ENCODE data around the gene SELENOM. TPM values are rescaled to one million over a fixed set of nuclear protein-coding genes. Genes with fewer than 3 reads are reported as not detected.
"Not testable (repeated sequence)": the region's sequence is repeated elsewhere in the genome, so short reads cannot be mapped to it uniquely, and the experiment has no call there.

SELENOM gene
- total RNA-seq, 1 donor from 2014 or later: 33.1 TPM

GRCh38 chr22:31130873-31131272 is 23.5 kb upstream of the SELENOM start:
- DNase-seq: no peak

GRCh38 chr22:31128156-31128555 is 20.8 kb upstream of the SELENOM start:
- DNase-seq: no peak

GRCh38 chr22:31127181-31127772 is 19.9 kb upstream of the SELENOM start:
- no peak for DNase-seq

DNA sequence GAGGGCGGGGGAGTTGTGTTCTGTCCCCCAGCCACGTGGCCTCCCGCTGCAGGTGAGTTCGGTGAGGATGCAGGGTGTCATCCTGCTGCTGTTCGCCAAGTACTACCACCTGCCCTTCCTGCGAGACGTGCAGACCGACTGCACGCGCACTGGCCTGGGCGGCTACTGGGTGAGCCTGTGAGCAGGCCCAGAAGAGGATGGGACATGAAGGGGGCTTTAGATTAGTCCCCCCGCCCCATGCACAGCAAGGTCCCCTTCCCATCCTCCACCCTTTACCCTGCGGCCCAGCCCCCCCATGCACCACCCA is 19.5 kb upstream of the SELENOM start:
- DNase-seq: no peak

- no peak for DNase-seq
Observed at GRCh38 chr22:31126128-31126868, 18.9 kb upstream of the SELENOM start.

DNA sequence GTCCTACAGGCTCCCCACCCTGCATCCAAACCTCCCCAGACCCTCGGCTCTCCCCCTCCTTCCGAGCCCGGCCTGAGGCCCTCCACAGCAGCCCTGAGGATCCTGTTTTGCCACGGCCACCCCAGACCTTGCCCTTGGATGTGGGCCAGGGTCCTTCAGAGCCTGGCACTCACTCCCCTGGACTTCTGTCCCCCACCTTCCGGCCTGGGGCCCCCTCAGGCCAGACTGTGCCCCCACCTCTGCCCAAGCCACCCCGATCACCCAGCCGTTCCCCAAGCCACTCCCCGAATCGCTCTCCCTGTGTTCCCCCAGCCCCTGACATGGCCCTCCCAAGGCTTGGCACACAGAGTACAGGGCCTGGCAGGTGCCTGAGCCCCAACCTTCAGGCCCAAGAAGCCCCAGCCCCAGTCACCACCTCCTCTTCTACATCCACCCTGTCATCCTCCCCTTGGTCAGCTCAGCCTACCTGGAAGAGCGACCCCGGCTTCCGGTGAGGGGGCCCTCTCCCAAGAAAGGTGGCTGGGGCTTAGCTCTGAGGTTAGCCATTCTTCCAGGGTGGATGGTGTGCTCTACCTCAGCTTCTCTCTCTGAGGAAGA is 18.3 kb upstream of the SELENOM start:
- DNase-seq: no peak

DNA sequence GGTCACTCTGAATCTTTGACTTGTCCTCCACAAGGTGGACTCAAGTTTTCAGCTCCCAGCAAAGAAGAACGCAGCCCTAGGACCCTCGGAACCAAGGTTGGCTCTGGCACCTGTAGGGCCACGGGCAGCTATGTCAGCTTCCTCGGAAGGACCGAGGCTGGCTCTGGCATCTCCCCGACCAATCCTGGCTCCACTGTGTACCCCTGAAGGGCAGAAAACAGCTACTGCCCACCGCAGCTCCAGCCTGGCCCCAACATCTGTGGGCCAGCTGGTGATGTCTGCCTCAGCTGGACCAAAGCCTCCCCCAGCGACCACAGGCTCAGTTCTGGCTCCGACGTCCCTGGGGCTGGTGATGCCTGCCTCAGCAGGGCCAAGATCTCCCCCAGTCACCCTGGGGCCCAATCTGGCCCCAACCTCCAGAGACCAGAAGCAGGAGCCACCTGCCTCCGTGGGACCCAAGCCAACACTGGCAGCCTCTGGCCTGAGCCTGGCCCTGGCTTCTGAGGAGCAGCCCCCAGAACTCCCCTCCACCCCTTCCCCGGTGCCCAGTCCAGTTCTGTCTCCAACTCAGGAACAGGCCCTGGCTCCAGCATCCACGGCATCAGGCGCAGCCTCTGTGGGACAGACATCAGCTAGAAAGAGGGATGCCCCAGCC is 17.6 kb upstream of the SELENOM start:
- DNase-seq: no peak

DNA sequence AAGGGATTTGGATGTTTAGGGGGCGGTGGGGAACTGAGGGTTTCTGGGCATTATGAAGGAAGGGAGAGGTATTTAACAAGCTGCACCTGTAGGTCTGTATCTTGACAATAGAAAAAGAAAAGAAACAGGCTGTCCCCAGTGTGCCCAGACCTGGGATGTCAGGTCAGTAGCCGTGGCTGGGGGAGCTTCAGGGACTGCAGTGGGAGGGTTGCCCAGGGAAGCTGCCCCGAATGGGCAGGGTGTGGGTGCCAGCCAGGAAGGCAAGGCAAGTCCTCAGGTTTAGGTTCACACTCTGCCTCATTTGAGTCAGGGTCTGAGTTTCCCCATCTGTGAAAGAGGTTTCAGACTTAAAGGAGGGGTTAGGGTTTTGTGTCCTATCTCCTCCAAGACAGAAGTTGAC is 16.9 kb upstream of the SELENOM start:
- no peak for DNase-seq

GRCh38 chr22:31123292-31123602 is 15.9 kb upstream of the SELENOM start:
- no peak for DNase-seq

DNA sequence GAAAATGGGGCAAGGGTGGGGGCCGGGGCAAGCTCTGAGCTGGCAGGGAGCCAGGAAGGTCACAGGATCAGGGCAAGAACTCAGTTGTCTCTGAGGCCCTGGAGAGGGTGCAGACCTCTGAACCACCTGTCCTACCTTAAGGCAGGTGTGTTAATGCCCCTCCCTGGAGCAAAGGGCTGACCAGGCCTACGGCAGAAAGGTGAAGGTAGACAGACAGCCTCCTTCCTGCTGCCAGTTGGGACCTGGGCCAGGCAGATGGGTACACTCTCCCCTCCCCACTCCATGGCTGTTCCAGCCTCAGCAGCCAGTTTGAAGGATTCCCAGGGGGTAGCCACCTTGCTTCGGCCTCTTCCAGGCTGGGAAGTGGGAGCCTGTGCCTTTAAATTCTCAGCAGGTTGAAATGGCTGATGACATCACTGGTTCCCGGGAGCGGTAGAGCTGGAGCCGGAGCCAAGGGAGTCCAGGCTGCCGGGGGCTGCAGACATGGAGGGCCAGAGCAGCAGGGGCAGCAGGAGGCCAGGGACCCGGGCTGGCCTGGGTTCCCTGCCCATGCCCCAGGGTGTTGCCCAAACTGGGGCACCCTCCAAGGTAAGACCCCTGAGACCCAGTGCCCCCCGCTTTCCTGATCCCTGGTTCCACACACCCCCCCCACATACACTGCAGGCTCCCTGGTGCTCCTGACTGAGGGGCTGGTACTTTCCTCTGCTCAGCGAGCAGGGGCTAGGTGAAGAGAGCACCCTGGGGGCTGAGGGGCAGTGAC is 15.3 kb upstream of the SELENOM start, which contains the start of gene INPP5J:
TSS of gene INPP5J (plus strand) at position 435 of the 760 bp plus-strand sequence. CDS start at position 484, 49 bp downstream.
- no peak for DNase-seq

GRCh38 chr22:31122196-31122531 is 14.8 kb upstream of the SELENOM start:
- no peak for DNase-seq

DNA sequence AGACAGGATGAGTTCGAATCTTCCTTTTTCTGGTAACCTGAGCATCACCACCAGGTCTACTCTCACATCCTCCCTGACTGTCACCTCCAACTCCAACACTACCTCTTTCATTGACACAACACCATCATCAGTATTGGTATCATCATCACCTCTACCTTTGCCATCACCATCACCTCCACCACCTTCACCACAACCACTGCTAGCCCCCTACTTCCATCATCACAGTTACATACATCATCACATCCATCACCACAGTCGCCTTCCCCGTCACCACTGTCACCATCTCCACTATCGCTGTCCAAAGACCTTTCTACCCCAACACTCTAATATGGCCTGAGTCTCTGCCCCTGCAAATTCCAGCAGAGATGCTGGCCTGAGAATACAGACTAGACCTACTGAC is 14.0 kb upstream of the SELENOM start:
- DNase-seq: no peak

- no peak for DNase-seq
Observed at GRCh38 chr22:31120642-31121041, 13.3 kb upstream of the SELENOM start.

DNA sequence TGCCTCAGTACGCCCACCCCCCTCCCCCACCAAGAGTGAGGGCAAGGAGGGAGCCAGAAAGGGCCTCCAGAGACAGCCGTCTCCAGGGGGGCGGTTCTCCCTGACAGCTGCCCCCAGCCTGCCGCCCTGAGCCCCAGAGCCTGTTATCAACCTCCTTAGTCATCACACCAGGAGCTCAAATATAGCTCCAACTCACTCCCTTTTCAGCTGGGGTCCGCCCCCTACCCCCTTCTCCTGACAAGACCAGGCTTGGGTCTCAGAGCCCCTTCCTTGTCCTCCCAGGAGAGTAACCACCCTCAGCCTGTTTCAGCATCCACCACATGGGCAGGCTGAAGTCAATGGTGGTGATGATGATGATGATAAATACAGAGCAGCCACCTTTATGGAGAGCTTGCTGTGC is 12.9 kb upstream of the SELENOM start:
- DNase-seq: no peak

GRCh38 chr22:31119026-31119717 is 11.8 kb upstream of the SELENOM start:
- DNase-seq: no peak

DNA sequence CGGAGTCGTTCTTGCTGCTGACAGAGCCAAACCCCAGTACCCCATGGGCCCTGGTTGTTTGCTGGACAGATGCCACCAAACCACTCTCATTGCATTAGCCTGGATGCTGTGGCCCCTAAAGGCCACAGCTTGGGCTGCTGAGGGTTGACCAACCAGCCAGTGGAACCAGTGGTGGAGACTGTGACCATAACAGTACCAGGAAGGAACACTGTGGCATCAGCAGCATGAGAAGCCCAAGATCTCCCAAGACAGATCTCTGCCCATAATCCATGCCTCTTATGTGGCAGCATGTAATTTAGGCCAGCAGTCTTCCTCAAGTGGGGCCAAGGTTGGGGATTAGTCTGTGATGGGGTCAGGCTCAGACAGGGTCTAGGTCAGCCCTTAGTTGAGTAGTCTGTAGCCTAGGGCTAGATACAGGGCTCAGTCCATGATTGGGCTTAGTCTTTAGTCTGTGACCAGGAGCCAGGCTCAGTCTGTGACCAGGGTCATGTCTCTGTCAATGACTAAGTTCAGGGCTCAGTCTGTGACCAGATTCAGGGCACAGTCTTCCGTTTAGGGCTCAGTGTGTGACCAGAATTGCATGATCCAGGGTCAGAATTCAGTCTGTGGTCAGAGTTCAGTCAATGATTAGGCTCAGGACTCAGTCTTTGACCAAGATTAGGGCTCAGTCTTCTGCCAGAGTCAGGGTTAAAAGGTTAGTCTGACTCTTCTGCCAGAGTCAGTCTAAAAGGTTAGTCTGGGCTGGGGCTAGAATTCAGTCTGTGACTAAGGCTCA is 10.9 kb upstream of the SELENOM start:
- no peak for DNase-seq

- not testable (repeated sequence) for DNase-seq
Observed at GRCh38 chr22:31112547-31113091, 5.3 kb upstream of the SELENOM start.

GRCh38 chr22:31107894-31108218 is 488 bp upstream of the SELENOM start:
- DNase-seq: no peak

DNA sequence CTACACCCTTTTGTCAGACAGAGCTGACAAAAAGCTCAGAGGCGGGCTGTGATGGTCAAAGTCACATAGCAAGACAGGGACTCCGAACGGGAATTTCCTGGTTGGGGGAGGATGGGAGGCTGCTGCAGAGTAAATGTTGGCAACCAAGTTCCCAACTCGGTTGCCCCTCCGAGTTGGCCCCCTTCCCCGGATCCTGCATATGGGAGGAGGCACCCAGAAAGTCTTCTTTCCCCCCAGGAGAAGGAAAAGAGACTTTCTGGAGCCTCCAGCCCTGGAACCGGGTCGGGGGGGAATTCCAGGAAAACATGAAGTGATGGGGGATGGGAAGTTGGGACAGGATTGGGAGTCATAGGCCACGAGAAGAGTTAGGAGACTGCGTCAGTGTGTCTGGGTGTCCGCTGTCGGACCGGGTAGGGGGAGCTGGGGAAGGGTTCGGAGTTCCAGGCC is 614 bp downstream of the SELENOM start:
- DNase-seq: no peak

GRCh38 chr22:31106001-31106571 is 1.3 kb downstream of the SELENOM start:
- no peak for DNase-seq

Measured in skin of body (tissue), 2 donors.